HG03196 (cell line): ENCODE measurements around the gene RAD23A.
A peak's percentile ranks its signal among the peaks of the same experiment; 100 is the strongest.
"Not testable (repeated sequence)": the region's sequence is repeated elsewhere in the genome, so short reads cannot be mapped to it uniquely, and the experiment has no call there.

Experiments
- ATAC-seq: cut with Tn5 transposase; IDR thresholded peaks from one replicate; pipeline ENCODE4 v1.9.1; 2021; ENCODE audit not compliant: unreplicated experiment

Gene RAD23A

DNA sequence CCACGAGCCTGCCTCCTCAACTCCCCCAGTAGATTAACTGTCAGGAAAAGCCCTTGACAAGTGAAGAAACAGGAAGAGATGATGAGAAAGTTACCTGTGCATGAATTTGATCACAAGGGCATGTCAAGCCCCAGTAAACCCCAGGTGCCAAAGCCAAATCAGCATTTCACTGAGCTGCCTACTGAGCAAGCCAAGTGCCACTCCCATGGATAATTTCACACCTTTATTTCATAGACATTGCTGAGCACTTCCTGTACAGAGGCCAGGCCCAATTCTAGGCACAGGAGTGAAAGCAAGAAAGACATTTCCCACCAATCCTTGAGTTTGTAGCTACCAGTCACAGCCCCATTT lies 8.9 kb downstream of the RAD23A start:
- ATAC-seq = no peak

DNA sequence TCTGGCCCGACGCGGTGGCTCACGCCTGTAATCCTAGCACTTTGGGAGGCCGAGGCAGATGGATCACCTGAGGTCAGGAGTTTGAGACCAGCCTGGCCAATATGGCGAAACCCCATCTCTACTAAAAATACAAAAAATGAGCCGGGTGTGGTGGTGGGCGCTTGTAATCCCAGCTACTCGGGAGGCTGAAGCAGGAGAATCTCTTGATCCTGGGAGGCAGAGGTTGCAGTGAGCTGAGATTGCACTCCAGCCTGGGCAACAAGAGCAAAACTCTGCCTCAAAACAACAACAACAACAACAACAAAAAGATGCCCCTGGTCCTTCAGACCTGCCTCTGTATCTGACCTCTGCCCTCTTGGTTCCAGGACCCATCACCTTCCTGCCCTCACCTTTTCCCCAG lies 9.9 kb downstream of the RAD23A start:
- ATAC-seq = not testable (repeated sequence)

DNA sequence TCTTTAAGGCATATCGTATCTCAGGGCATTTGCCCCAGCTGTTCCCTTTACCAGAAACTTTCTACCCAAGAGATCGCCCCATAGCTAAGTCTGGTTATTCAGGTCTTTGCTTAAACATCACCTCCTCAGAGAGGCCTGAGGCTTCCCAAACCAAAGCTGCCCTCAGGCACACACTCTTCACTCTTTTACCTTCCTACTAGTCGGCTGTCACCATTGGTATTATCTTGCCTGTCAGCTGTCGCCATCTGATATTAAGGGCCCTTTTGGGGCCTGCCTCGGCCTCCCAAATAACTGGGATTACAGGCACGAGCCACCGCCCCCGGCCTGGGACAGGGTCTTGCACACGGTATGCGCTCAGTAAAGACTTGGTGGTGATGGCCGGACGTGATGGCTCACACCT lies 10.3 kb downstream of the RAD23A start:
- no peak for ATAC-seq

DNA sequence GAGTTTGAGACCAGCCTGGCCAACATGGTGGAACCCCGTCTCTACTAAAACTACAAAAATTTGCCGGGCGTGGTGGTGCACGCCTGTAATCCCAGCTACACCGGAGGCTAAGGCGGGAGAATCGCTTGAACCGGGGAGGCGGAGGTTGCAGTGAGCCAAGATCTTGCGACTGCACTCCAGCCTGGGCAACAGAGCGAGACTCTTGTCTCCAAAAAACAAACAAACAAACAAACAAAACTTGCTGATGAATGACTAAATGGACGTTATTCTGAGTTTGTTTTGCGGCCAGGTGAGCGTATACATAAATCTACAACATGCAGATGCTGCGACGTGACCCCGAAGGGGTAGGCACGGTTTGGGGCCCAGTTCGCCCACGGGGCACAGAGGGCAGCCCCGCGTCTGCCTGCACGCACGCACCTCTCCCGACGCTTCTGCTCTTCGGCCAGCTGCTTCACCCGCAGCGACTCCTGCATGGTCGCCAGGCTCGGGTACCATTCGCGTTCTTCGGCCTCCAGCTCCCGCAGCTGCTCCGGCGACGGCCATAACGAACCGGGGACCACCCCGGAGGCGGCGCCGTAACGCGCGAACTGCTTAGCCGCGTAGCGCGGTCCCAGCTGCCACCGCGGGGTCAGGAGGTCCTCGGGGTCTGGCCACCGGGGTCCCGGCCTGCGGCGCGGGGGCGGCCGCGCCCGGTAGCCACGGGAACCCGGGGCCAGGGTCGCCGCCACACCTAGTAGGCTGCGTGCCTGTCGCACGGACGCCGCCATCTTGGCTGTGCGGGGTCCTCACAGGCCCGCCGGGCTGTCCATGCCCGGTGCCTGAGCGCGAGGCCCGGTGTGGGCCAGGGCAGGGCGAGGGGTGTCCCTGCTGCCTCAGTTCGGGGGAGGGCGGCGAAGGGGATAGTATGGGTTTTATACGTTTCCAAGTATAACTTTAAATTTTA lies 11.1 kb downstream of the RAD23A start, which contains the start of gene GADD45GIP1:
Gene GADD45GIP1, minus strand, starts transcription at position 778 of the 943 bp plus-strand sequence. Its CDS starts 11 bp downstream, at position 767.
- peak; percentile 74 for ATAC-seq

DNA sequence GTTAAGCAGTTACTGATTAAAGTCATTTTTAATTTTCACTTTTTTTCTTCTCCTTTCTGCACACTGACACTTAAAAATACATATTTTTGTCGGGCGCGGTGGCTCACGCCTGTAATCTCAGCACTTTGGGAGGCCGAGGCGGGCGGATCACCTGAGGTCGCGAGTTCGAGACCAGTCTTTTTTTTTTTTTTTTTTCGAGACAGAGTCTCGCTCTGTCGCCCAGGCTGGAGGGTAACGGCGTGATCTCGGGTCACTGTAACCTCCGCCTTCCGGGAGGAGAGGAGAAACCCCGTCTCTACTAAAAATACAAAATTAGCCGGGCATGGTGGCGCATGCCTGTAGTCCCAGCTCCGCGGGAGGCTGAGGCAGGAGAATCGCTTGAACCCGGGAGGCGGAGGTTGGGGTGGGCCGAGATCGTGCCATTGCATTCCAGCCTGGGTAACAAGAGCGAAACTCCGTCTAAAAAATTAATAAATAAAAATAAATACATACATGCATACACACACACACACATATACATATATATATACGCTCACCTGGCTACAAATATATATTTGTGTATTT lies 11.8 kb downstream of the RAD23A start:
- ATAC-seq = not testable (repeated sequence)

GRCh38 chr19:12959481-12959880 lies 13.8 kb downstream of the RAD23A start:
- ATAC-seq = no peak

GRCh38 chr19:12965017-12965811 lies 19.6 kb downstream of the RAD23A start:
- ATAC-seq = peak; percentile 78

GRCh38 chr19:12965812-12966135 lies 20.1 kb downstream of the RAD23A start:
- ATAC-seq = no peak

- no peak for ATAC-seq
Observed at GRCh38 chr19:12967907-12968306, 22.2 kb downstream of the RAD23A start.

DNA sequence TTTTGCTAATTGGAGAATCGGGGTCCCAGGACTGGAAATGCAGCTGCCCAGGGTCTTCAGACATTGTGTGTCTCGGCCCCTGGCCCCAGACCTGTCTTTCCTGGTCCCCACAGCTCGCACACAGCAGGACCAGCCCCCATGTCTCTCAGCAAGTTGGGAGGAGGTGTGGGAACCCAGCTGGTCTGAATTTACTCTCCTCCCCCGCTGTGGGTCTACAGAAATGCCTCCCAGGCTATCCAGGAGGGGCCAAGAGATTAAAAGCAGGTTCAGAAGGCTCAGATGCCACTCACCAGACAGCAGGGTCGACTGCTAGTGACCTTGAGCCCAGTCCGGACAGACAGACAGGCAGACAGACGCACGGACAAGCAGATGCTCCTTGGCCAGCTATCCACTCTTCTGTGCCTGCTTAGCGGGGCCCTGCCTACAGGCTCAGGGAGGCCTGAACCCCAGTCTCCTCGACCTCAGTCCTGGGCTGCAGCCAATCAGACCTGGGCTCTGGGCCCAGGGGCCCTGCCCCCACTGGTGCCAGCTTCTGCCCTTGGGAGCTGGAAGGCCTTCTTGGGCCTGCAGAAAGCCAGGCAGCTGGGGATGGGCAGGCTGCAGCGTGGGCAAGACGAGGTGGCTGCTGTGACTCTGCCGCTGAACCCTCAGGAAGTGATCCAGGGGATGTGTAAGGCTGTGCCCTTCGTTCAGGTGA lies 23.8 kb downstream of the RAD23A start, which contains the start of gene DAND5:
Gene DAND5, plus strand, starts transcription at position 285 of the 697 bp plus-strand sequence. Its CDS starts 85 bp downstream, at position 370.
- no peak for ATAC-seq

GRCh38 chr19:12970070-12970820 lies 24.6 kb downstream of the RAD23A start:
- no peak for ATAC-seq

GRCh38 chr19:12973236-12973635 lies 27.6 kb downstream of the RAD23A start:
- ATAC-seq = no peak

GRCh38 chr19:12974301-12975220 lies 28.9 kb downstream of the RAD23A start:
- ATAC-seq = no peak

GRCh38 chr19:12975221-12975741 lies 29.6 kb downstream of the RAD23A start:
- no peak for ATAC-seq

GRCh38 chr19:12976109-12976508 lies 30.4 kb downstream of the RAD23A start:
- not testable (repeated sequence) for ATAC-seq

DNA sequence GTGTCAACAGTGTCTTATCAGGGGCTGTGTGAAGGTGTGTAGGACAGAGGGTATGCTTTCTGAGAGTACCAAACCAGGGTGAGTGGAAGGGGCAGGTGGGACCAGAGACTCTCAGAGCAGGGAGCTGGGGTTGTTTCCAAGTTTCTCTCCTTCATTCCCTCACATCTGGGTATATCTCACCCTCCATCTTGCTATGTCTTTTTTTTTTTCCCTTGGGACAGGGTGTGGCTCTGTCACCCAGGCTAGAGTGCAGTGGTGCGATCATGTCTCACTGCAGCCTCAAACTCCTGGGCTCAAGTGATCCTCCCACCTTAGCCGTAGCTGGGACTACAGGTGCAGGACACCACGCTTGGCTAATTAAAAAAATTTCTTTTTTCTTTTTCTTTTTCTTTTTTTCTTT lies 34.3 kb downstream of the RAD23A start:
- no peak for ATAC-seq

- no peak for ATAC-seq
Observed at GRCh38 chr19:12982648-12983047, 37.0 kb downstream of the RAD23A start.

GRCh38 chr19:12983091-12983490 lies 37.4 kb downstream of the RAD23A start:
- ATAC-seq = no peak
